CD1c-positive myeloid dendritic cell (primary cell): ENCODE measurements around the gene POLA1.

ENCODE experiments used
- DNase-seq: peaks from one replicate; pipeline ENCODE4 v3.0.0-alpha.2; 2016; ENCODE audit errors: extremely low spot score

Gene POLA1

GRCh38 chrX:24969812-24970211 is 276.1 kb downstream of the POLA1 start:
- no peak for DNase-seq

GRCh38 chrX:24979081-24979480 is 285.4 kb downstream of the POLA1 start:
- DNase-seq = no peak

- no peak for DNase-seq
Measured at GRCh38 chrX:24981030-24981429, 287.3 kb downstream of the POLA1 start.

- DNase-seq = no peak
Measured at GRCh38 chrX:24982306-24982965, 288.7 kb downstream of the POLA1 start.

- no peak for DNase-seq
Measured at GRCh38 chrX:24983931-24984330, 290.2 kb downstream of the POLA1 start.

GRCh38 chrX:24985120-24985519 is 291.4 kb downstream of the POLA1 start:
- DNase-seq = no peak

GRCh38 chrX:24987731-24988130 is 294.0 kb downstream of the POLA1 start:
- no peak for DNase-seq

GRCh38 chrX:24988314-24988713 is 294.6 kb downstream of the POLA1 start:
- DNase-seq = no peak

- DNase-seq = no peak
Measured at GRCh38 chrX:24990535-24990934, 296.8 kb downstream of the POLA1 start.

- no peak for DNase-seq
Measured at GRCh38 chrX:24993879-24994278, 300.2 kb downstream of the POLA1 start.

GRCh38 chrX:24996096-24996709 is 302.5 kb downstream of the POLA1 start:
- no peak for DNase-seq

- DNase-seq = no peak
Measured at GRCh38 chrX:24999511-24999910, 305.8 kb downstream of the POLA1 start.

- DNase-seq = no peak
Measured at GRCh38 chrX:25001808-25002660, 308.3 kb downstream of the POLA1 start.

GRCh38 chrX:25002661-25003020 is 308.9 kb downstream of the POLA1 start:
- DNase-seq = no peak

- no peak for DNase-seq
Measured at GRCh38 chrX:25003066-25003849, 309.5 kb downstream of the POLA1 start.

- DNase-seq = no peak
Measured at GRCh38 chrX:25004040-25004439, 310.3 kb downstream of the POLA1 start.

GRCh38 chrX:25004485-25005032 is 310.8 kb downstream of the POLA1 start:
- DNase-seq = no peak

GRCh38 chrX:25005034-25005381 is 311.3 kb downstream of the POLA1 start:
- no peak for DNase-seq

GRCh38 chrX:25005382-25006185 is 311.9 kb downstream of the POLA1 start:
- no peak for DNase-seq

GRCh38 chrX:25006586-25007058 is 312.9 kb downstream of the POLA1 start:
- DNase-seq = no peak
